ENCODE results near the gene CPED1.
"Not testable (repeated sequence)": the region's sequence is repeated elsewhere in the genome, so short reads cannot be mapped to it uniquely, and the experiment has no call there.

Gene CPED1

GRCh38 chr7:121097577-121097976, 109.1 kb downstream of the CPED1 start:
- no peak for DNase-seq (ENCODE audit: low spot score)

- DNase-seq (ENCODE audit: low spot score), result no peak
Observed at GRCh38 chr7:121099572-121099971, 111.1 kb downstream of the CPED1 start.

GRCh38 chr7:121101083-121101482, 112.6 kb downstream of the CPED1 start:
- DNase-seq (ENCODE audit: low spot score), result no peak

- DNase-seq (ENCODE audit: low spot score), result no peak
Observed at GRCh38 chr7:121101621-121102020, 113.1 kb downstream of the CPED1 start.

- no peak for DNase-seq (ENCODE audit: low spot score)
Observed at GRCh38 chr7:121102619-121103018, 114.1 kb downstream of the CPED1 start.

- DNase-seq (ENCODE audit: low spot score), result no peak
Observed at GRCh38 chr7:121103086-121103485, 114.6 kb downstream of the CPED1 start.

- DNase-seq (ENCODE audit: low spot score), result no peak
Observed at GRCh38 chr7:121103579-121103978, 115.1 kb downstream of the CPED1 start.

- no peak for DNase-seq (ENCODE audit: low spot score)
Observed at GRCh38 chr7:121105262-121105661, 116.8 kb downstream of the CPED1 start.

GRCh38 chr7:121107923-121108498, 119.5 kb downstream of the CPED1 start:
- peak; percentile 47 for DNase-seq (ENCODE audit: low spot score)

- DNase-seq (ENCODE audit: low spot score), result no peak
Observed at GRCh38 chr7:121109145-121109544, 120.6 kb downstream of the CPED1 start.

- peak; percentile 24 for DNase-seq (ENCODE audit: low spot score)
Observed at GRCh38 chr7:121113288-121113687, 124.8 kb downstream of the CPED1 start.

- peak; percentile 40 for DNase-seq (ENCODE audit: low spot score)
Observed at GRCh38 chr7:121116396-121116795, 127.9 kb downstream of the CPED1 start.

GRCh38 chr7:121119047-121119446, 130.5 kb downstream of the CPED1 start:
- no peak for DNase-seq (ENCODE audit: low spot score)

- no peak for DNase-seq (ENCODE audit: low spot score)
Observed at GRCh38 chr7:121123032-121123431, 134.5 kb downstream of the CPED1 start.

GRCh38 chr7:121125454-121125853, 136.9 kb downstream of the CPED1 start:
- DNase-seq (ENCODE audit: low spot score), result not testable (repeated sequence)

GRCh38 chr7:121126201-121126600, 137.7 kb downstream of the CPED1 start:
- no peak for DNase-seq (ENCODE audit: low spot score)

- DNase-seq (ENCODE audit: low spot score), result peak; percentile 7
Observed at GRCh38 chr7:121126801-121127534, 138.5 kb downstream of the CPED1 start.

GRCh38 chr7:121132940-121133339, 144.4 kb downstream of the CPED1 start:
- no peak for DNase-seq (ENCODE audit: low spot score)

GRCh38 chr7:121133444-121133843, 144.9 kb downstream of the CPED1 start:
- no peak for DNase-seq (ENCODE audit: low spot score)

- no peak for DNase-seq (ENCODE audit: low spot score)
Observed at GRCh38 chr7:121137580-121137979, 149.1 kb downstream of the CPED1 start.

GRCh38 chr7:121138262-121138933, 149.9 kb downstream of the CPED1 start:
- DNase-seq (ENCODE audit: low spot score), result no peak

GRCh38 chr7:121139427-121139826, 150.9 kb downstream of the CPED1 start:
- DNase-seq (ENCODE audit: low spot score), result no peak

- no peak for DNase-seq (ENCODE audit: low spot score)
Observed at GRCh38 chr7:121140790-121141189, 152.3 kb downstream of the CPED1 start.

All from GM03348 (cell line).